ENCODE measurements around the gene MUC22. TPM values are rescaled to one million over a fixed set of nuclear protein-coding genes. Genes with fewer than 3 reads are reported as not detected.

Gene MUC22
- total and polyA plus RNA-seq, 4 experiments from 2014 or later = not detected

- Mint-ChIP-seq H3K36me3 (no peaks in the 10 kb centered on the region), H3K9me3 (no peaks in the 10 kb centered on the region), H3K27ac (no peak overlapping the region), H3K4me3 (no peak overlapping the region), H3K4me1 (no peaks in the 10 kb centered on the region), H3K27me3 (peaks cover 14 to 21% of the 10 kb centered on the region in 2 donors)
- DNase-seq = no peak
- POLR2A ChIA-PET (ENCODE audit: partially characterized antibody) = no interaction called here
- H3K4me1 ChIP-seq (ENCODE audit: insufficient read depth, low read length) = no peaks in the 10 kb centered on the region
- H3K36me3 ChIP-seq (ENCODE audit: insufficient read depth, low read length) = no peaks in the 10 kb centered on the region
- no peaks in the 10 kb centered on the region for H3K9me3 ChIP-seq (ENCODE audit: control insufficient read depth in 1 of 2, low read length in 2 of 2)
- H3K4me3 ChIP-seq (ENCODE audit: low read length in 2 of 2) = no peak overlapping the region
- no peaks in the 10 kb centered on the region for H3K27me3 ChIP-seq (ENCODE audit: insufficient read depth, low read length)
- H3K27ac ChIP-seq (ENCODE audit: low read depth, low read length) = no peak overlapping the region
- intact Hi-C loops (cut with micrococcal nuclease) = no loop called here
- CTCF ChIA-PET (ENCODE audit: partially characterized antibody) = interaction anchor here (1.8 kb wide), 2 partner anchors 9 to 11 kb away, joined by 4 to 5 read pairs; no protein-coding TSS in a partner anchor
Observed at GRCh38 chr6:31053873-31054272, 43.6 kb downstream of the MUC22 start.

- DNase-seq = no peak
- Mint-ChIP-seq H3K36me3 (no peaks in the 10 kb centered on the region), H3K27ac (peak overlapping the region in 1 of 7 donors; percentile 38), H3K9me3 (no peaks in the 10 kb centered on the region), H3K4me3 (no peak overlapping the region), H3K27me3 (peaks cover 13 to 18% of the 10 kb centered on the region in 2 donors), H3K4me1 (no peaks in the 10 kb centered on the region)
- Histone ChIP-seq H3K36me3 (ENCODE audit: insufficient read depth, low read length) (no peaks in the 10 kb centered on the region), H3K9me3 (ENCODE audit: control insufficient read depth in 1 of 2, low read length in 2 of 2) (no peaks in the 10 kb centered on the region), H3K4me1 (ENCODE audit: insufficient read depth, low read length) (no peaks in the 10 kb centered on the region), H3K4me3 (ENCODE audit: low read length in 2 of 2) (no peak overlapping the region), H3K27ac (ENCODE audit: low read depth, low read length) (no peak overlapping the region), H3K27me3 (ENCODE audit: insufficient read depth, low read length) (no peaks in the 10 kb centered on the region)
- intact Hi-C loops (cut with micrococcal nuclease) = no loop called here
- ChIA-PET POLR2A (ENCODE audit: partially characterized antibody) (no interaction called here), CTCF (ENCODE audit: partially characterized antibody) (interaction anchor here (0.9 to 1.0 kb wide), 2 partner anchors 32 to 47 kb away, joined by 4 read pairs; no protein-coding TSS in a partner anchor)
Observed at GRCh38 chr6:31055441-31055840, 45.2 kb downstream of the MUC22 start.

- Mint-ChIP-seq H3K27ac (no peak overlapping the region), H3K9me3 (peaks cover 0 to 1% (median 0%) of the 10 kb centered on the region in 8 donors), H3K27me3 (peaks cover 10 to 22% of the 10 kb centered on the region in 2 donors), H3K36me3 (no peaks in the 10 kb centered on the region), H3K4me3 (no peak overlapping the region), H3K4me1 (no peaks in the 10 kb centered on the region)
- POLR2A ChIA-PET (ENCODE audit: partially characterized antibody) = no interaction called here
- CTCF ChIA-PET (ENCODE audit: partially characterized antibody) = interaction anchor here (1.2 to 4.5 kb wide), 4 partner anchors 13 to 30 kb away, joined by 3 to 25 read pairs (median 8); no protein-coding TSS in a partner anchor
- no peaks in the 10 kb centered on the region for H3K4me1 ChIP-seq (ENCODE audit: insufficient read depth, low read length)
- intact Hi-C loops (cut with micrococcal nuclease) = loop anchor here (1.0 kb wide), 1 partner anchor 30 kb away; no protein-coding TSS in a partner anchor
- no peaks in the 10 kb centered on the region for H3K9me3 ChIP-seq (ENCODE audit: control insufficient read depth in 1 of 2, low read length in 2 of 2)
- H3K4me3 ChIP-seq (ENCODE audit: low read length in 2 of 2) = no peak overlapping the region
- no peaks in the 10 kb centered on the region for H3K36me3 ChIP-seq (ENCODE audit: insufficient read depth, low read length)
- H3K27ac ChIP-seq (ENCODE audit: low read depth, low read length) = no peak overlapping the region
- DNase-seq = no peak
- no peaks in the 10 kb centered on the region for H3K27me3 ChIP-seq (ENCODE audit: insufficient read depth, low read length)
Observed at GRCh38 chr6:31057426-31058003, 47.2 kb downstream of the MUC22 start.

GRCh38 chr6:31058128-31058894 is 48.0 kb downstream of the MUC22 start:
- Mint-ChIP-seq H3K4me1 (no peaks in the 10 kb centered on the region), H3K36me3 (no peaks in the 10 kb centered on the region), H3K27me3 (peaks cover 8 to 21% of the 10 kb centered on the region in 2 donors), H3K27ac (no peak overlapping the region), H3K9me3 (peaks cover 0 to 1% (median 0%) of the 10 kb centered on the region in 8 donors), H3K4me3 (no peak overlapping the region)
- DNase-seq = peak in 2 of 5 donors; percentile 5 to 11
- POLR2A ChIA-PET (ENCODE audit: partially characterized antibody) = no interaction called here
- Histone ChIP-seq H3K27ac (ENCODE audit: low read depth, low read length) (no peak overlapping the region), H3K27me3 (ENCODE audit: insufficient read depth, low read length) (no peaks in the 10 kb centered on the region), H3K4me1 (ENCODE audit: insufficient read depth, low read length) (no peaks in the 10 kb centered on the region), H3K36me3 (ENCODE audit: insufficient read depth, low read length) (no peaks in the 10 kb centered on the region), H3K9me3 (ENCODE audit: control insufficient read depth in 1 of 2, low read length in 2 of 2) (no peaks in the 10 kb centered on the region), H3K4me3 (ENCODE audit: low read length in 2 of 2) (no peak overlapping the region)
- intact Hi-C loops (cut with micrococcal nuclease) = loop anchor here (1.0 kb wide), 1 partner anchor 29 kb away; no protein-coding TSS in a partner anchor
- CTCF ChIA-PET (ENCODE audit: partially characterized antibody) = interaction anchor here (1.4 to 4.5 kb wide), 3 partner anchors 12 to 28 kb away, joined by 3 to 25 read pairs (median 7); no protein-coding TSS in a partner anchor

- no peak overlapping the region for H3K27ac Mint-ChIP-seq
Observed at GRCh38 chr6:31060145-31060544, 49.9 kb downstream of the MUC22 start.

GRCh38 chr6:31063906-31064435 is 53.7 kb downstream of the MUC22 start:
- Mint-ChIP-seq H3K9me3 (peaks cover 0 to 1% (median 0%) of the 10 kb centered on the region in 8 donors), H3K4me1 (peaks cover 0 to 2% (median 0%) of the 10 kb centered on the region in 4 donors), H3K36me3 (no peaks in the 10 kb centered on the region), H3K4me3 (no peak overlapping the region), H3K27ac (peak overlapping the region in 1 of 7 donors; percentile 50), H3K27me3 (peaks cover 4 to 9% of the 10 kb centered on the region in 2 donors)
- no peaks in the 10 kb centered on the region for H3K4me1 ChIP-seq (ENCODE audit: insufficient read depth, low read length)
- intact Hi-C loops (cut with micrococcal nuclease) = no loop called here
- no peaks in the 10 kb centered on the region for H3K27me3 ChIP-seq (ENCODE audit: insufficient read depth, low read length)
- no peaks in the 10 kb centered on the region for H3K9me3 ChIP-seq (ENCODE audit: control insufficient read depth in 1 of 2, low read length in 2 of 2)
- H3K4me3 ChIP-seq (ENCODE audit: low read length in 2 of 2) = no peak overlapping the region
- DNase-seq = no peak
- ChIA-PET POLR2A (ENCODE audit: partially characterized antibody) (no interaction called here), CTCF (ENCODE audit: partially characterized antibody) (interaction anchor here (1.3 to 2.1 kb wide), 2 partner anchors 16 to 26 kb away, joined by 5 to 8 read pairs; no protein-coding TSS in a partner anchor)
- no peaks in the 10 kb centered on the region for H3K36me3 ChIP-seq (ENCODE audit: insufficient read depth, low read length)
- H3K27ac ChIP-seq (ENCODE audit: low read depth, low read length) = no peak overlapping the region

More at GRCh38 chr6:31060145-31060544, 49.9 kb downstream of the MUC22 start:
- CTCF ChIA-PET (ENCODE audit: partially characterized antibody) = interaction anchor here (0.7 to 4.5 kb wide), 5 partner anchors 10 to 54 kb away, joined by 3 to 25 read pairs (median 7); partner anchors contain the start of gene PSORS1C1
- no peaks in the 10 kb centered on the region for H3K4me1 ChIP-seq (ENCODE audit: insufficient read depth, low read length)
- Mint-ChIP-seq H3K36me3 (no peaks in the 10 kb centered on the region), H3K4me3 (peak overlapping the region in 1 of 8 donors; percentile 13), H3K4me1 (no peaks in the 10 kb centered on the region), H3K9me3 (peaks cover 0 to 1% (median 0%) of the 10 kb centered on the region in 8 donors), H3K27me3 (peaks cover 6 to 12% of the 10 kb centered on the region in 2 donors)
- intact Hi-C loops (cut with micrococcal nuclease) = no loop called here
- no peaks in the 10 kb centered on the region for H3K27me3 ChIP-seq (ENCODE audit: insufficient read depth, low read length)
- H3K36me3 ChIP-seq (ENCODE audit: insufficient read depth, low read length) = no peaks in the 10 kb centered on the region
- DNase-seq = no peak
- H3K27ac ChIP-seq (ENCODE audit: low read depth, low read length) = no peak overlapping the region
- H3K9me3 ChIP-seq (ENCODE audit: control insufficient read depth in 1 of 2, low read length in 2 of 2) = no peaks in the 10 kb centered on the region
- H3K4me3 ChIP-seq (ENCODE audit: low read length in 2 of 2) = no peak overlapping the region
- POLR2A ChIA-PET (ENCODE audit: partially characterized antibody) = no interaction called here

- intact Hi-C loops (cut with micrococcal nuclease) = no loop called here
- Mint-ChIP-seq H3K27me3 (peaks cover 4 to 6% of the 10 kb centered on the region in 2 donors), H3K4me3 (no peak overlapping the region), H3K9me3 (peaks cover 0 to 1% (median 0%) of the 10 kb centered on the region in 8 donors), H3K36me3 (no peaks in the 10 kb centered on the region), H3K27ac (no peak overlapping the region), H3K4me1 (peaks cover 0 to 2% (median 0%) of the 10 kb centered on the region in 4 donors)
- no peak for DNase-seq
- Histone ChIP-seq H3K4me3 (ENCODE audit: low read length in 2 of 2) (no peak overlapping the region), H3K27me3 (ENCODE audit: insufficient read depth, low read length) (no peaks in the 10 kb centered on the region), H3K9me3 (ENCODE audit: control insufficient read depth in 1 of 2, low read length in 2 of 2) (no peaks in the 10 kb centered on the region), H3K27ac (ENCODE audit: low read depth, low read length) (no peak overlapping the region), H3K4me1 (ENCODE audit: insufficient read depth, low read length) (no peaks in the 10 kb centered on the region), H3K36me3 (ENCODE audit: insufficient read depth, low read length) (no peaks in the 10 kb centered on the region)
- ChIA-PET POLR2A (ENCODE audit: partially characterized antibody) (no interaction called here), CTCF (ENCODE audit: partially characterized antibody) (no interaction called here)
Observed at GRCh38 chr6:31065556-31065955, 55.3 kb downstream of the MUC22 start.

Data from CD4-positive, alpha-beta memory T cell (primary cell).